ENCODE data around the gene KANSL1. TPM values are rescaled to one million over a fixed set of nuclear protein-coding genes. Genes with fewer than 3 reads are reported as not detected.

The KANSL1 gene
- total and polyA plus RNA-seq, 2 of the 4 experiments (the other 2 are of a cell fraction): 19.1 to 49.6 TPM

DNA sequence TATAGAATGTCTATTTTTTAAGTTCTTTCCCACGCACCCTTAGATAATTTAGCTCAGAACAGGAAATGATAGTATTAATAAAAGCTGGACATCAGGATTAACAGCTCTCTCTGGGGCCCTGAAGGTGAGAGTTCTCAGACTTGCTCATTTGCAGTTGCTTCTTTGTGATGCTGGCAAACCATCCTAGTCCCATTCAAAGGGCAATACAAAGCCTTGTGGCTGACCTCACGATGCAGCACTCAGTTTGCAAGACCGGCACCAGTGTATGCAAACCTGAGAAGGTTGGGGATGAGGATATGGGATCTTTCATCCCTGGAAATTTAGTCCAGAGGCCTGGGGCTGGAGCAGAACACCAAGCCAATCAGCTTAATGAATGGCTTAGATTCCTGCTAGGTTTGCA, 164.9 kb downstream of the KANSL1 start:
- no peak overlapping the region for H2AK9ac ChIP-seq (replicated peaks; ENCODE audit: low read depth, low read length, poor library complexity)
- no CpG with 5 or more reads among the region's 3 CpGs for WGBS, 2 experiments (ENCODE audit: extremely low coverage in 2 of 2, insufficient read length in 1 of 2)
- H3K36me3 ChIP-seq (ENCODE audit: control insufficient read depth, insufficient read depth, low read length): peaks cover 52% of the 10 kb centered on the region
- no peaks in the 10 kb centered on the region for H3K4me1 ChIP-seq (ENCODE audit: control insufficient read depth, insufficient read depth, low read length)
- DNase-seq (no peak), ATAC-seq (ENCODE audit: low read depth) (no peak)
- H3K4me3 ChIP-seq (ENCODE audit: insufficient read depth, low read depth, low read length): no peak overlapping the region
- H3K9ac ChIP-seq (ENCODE audit: low read depth, low read length): no peak overlapping the region
- no peak overlapping the region for H3K23ac ChIP-seq (ENCODE audit: low read depth, low read length)
- no peak overlapping the region for H2BK15ac ChIP-seq (ENCODE audit: low read depth, low read length)
- POLR2A ChIA-PET (ENCODE audit: unreplicated experiment): no interaction called here
- H2AK5ac ChIP-seq (ENCODE audit: low read depth, low read length): no peak overlapping the region
- no peak overlapping the region for H3K56ac ChIP-seq (ENCODE audit: extremely low read depth, insufficient read depth, low read length)
- no peak overlapping the region for H4K91ac ChIP-seq (ENCODE audit: insufficient read depth, low read depth, low read length)
- intact Hi-C loops (cut with micrococcal nuclease) (no loop called here), in situ Hi-C loops (cut with MboI; ENCODE audit: low sequenced_read_pairs) (no loop called here), dilution Hi-C loops (cut with HindIII; ENCODE audit: low sequenced_read_pairs, unreplicated experiment) (no loop called here)
- no peak overlapping the region for H3K18ac ChIP-seq (ENCODE audit: low read depth, low read length)
- no peak overlapping the region for H3K4ac ChIP-seq (ENCODE audit: low read depth, low read length)
- H3K4me2 ChIP-seq (ENCODE audit: low read depth, low read length): no peak overlapping the region
- CTCF ChIA-PET: no interaction called here
- no peak overlapping the region for H2BK20ac ChIP-seq (ENCODE audit: low read depth, low read length)
- peaks cover 0 to 29% of the 10 kb centered on the region in 2 experiments; a peak in 2 of 4 replicates for H3K79me1 ChIP-seq (ENCODE audit: low read depth in 1 of 2, low read length in 2 of 2)
- no peak overlapping the region for H2BK120ac ChIP-seq (ENCODE audit: low read depth, low read length)
- no peak overlapping the region for H3K14ac ChIP-seq (replicated peaks; ENCODE audit: low read depth, low read length)
- TF ChIP-seq RFX5 (IDR thresholded peaks at IDR 0.05; ENCODE audit: low read depth, low read length): no peak
- BruUV-seq (replicated peaks): no TSS peak
- H3K9me1 ChIP-seq (ENCODE audit: insufficient read depth, low read length): peaks cover 19% of the 10 kb centered on the region
- H3K27me3 ChIP-seq (ENCODE audit: control insufficient read depth, insufficient read depth, low read length): no peaks in the 10 kb centered on the region
- H2AFZ ChIP-seq (replicated peaks; ENCODE audit: low read length, poor library complexity): no peak overlapping the region
- no peak overlapping the region for H4K5ac ChIP-seq (ENCODE audit: low read depth, low read length)
- peaks cover 12% of the 10 kb centered on the region for H4K20me1 ChIP-seq (ENCODE audit: insufficient read depth, low read length)
- no peak overlapping the region for H4K8ac ChIP-seq (ENCODE audit: low read depth in 2 of 2, low read length in 2 of 2)
- H3K9me3 ChIP-seq (ENCODE audit: control insufficient read depth, insufficient read depth, low read length): no peaks in the 10 kb centered on the region
- no peak overlapping the region for H3K27ac ChIP-seq (ENCODE audit: insufficient read depth, low read length)
- no peak overlapping the region for H2BK5ac ChIP-seq (ENCODE audit: low read depth, low read length, poor library complexity, severe bottlenecking)

Measured in IMR-90 (cell line).